GM10266 (cell line): ENCODE data around the gene ACSM6.

ENCODE experiments used
- DNase-seq: peaks from one replicate; pipeline ENCODE4 v3.0.0; 2012; ENCODE audit errors: extremely low spot score
- TF ChIP-seq, protein P1 (sequence below): IDR thresholded peaks from 2 replicates; pipeline ENCODE4 v1.5.1; 2012; ENCODE audit warnings: mild to moderate bottlenecking, low read depth; ENCODE audit not compliant: control insufficient read depth, insufficient read depth; ENCODE audit errors: missing control alignments

ACSM6 gene

GRCh38 chr10:95240811-95241210 is 46.8 kb downstream of the ACSM6 start:
- no peak for DNase-seq
- TF ChIP-seq, protein P1, sequence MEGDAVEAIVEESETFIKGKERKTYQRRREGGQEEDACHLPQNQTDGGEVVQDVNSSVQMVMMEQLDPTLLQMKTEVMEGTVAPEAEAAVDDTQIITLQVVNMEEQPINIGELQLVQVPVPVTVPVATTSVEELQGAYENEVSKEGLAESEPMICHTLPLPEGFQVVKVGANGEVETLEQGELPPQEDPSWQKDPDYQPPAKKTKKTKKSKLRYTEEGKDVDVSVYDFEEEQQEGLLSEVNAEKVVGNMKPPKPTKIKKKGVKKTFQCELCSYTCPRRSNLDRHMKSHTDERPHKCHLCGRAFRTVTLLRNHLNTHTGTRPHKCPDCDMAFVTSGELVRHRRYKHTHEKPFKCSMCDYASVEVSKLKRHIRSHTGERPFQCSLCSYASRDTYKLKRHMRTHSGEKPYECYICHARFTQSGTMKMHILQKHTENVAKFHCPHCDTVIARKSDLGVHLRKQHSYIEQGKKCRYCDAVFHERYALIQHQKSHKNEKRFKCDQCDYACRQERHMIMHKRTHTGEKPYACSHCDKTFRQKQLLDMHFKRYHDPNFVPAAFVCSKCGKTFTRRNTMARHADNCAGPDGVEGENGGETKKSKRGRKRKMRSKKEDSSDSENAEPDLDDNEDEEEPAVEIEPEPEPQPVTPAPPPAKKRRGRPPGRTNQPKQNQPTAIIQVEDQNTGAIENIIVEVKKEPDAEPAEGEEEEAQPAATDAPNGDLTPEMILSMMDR: no peak

GRCh38 chr10:95241533-95241932 is 47.5 kb downstream of the ACSM6 start:
- DNase-seq: no peak
- TF ChIP-seq, protein P1: no peak

- TF ChIP-seq, protein P1: peak; percentile 58
- DNase-seq: no peak
These were observed 48.7 kb downstream of the ACSM6 start for GRCh38 chr10:95242581-95243317.

DNA sequence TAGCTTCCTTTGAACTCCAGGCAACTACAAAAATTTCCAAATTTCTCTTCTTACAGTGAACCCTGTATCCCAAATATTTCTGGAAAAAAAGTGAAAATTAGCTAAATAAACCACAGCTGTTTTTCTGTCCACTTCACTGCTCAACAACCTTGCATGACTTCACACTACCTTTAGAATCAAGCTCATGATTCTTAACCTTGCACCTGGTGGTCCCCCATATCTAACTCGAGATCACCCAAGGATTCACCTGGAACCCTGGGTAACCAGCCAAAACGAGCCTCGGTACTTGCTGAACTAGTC is 49.2 kb downstream of the ACSM6 start:
- TF ChIP-seq, protein P1: peak; percentile 24
- DNase-seq: no peak

DNA sequence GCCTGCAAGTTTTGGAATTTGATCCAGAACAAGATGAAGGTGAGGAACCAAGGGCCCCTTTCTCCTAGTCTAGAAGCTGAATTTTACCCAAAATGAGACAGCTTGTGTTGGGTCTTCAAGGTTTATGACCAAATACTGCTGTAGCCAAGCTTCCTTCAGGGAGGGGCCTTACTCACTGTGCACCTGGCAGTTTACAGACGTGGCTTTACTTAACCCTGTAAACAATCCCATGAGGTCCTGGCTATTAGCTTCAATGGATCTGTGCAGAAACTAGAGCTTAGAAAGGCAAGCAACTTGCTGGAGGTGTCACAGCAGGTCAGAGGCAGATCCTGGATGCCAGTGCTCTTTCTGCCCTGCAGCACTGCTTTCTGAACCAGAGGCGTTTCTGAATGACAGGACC is 50.1 kb downstream of the ACSM6 start:
- TF ChIP-seq, protein P1: no peak
- no peak for DNase-seq

- DNase-seq: peak; percentile 53
- TF ChIP-seq, protein P1: no peak
These were observed 51.5 kb downstream of the ACSM6 start for GRCh38 chr10:95245425-95246055.

GRCh38 chr10:95246582-95247051 is 52.6 kb downstream of the ACSM6 start:
- TF ChIP-seq, protein P1: peak; percentile 81

More at GRCh38 chr10:95246582-95247051, 52.6 kb downstream of the ACSM6 start:
- DNase-seq: peak; percentile 64
